ENCODE results near the gene MBP.

MBP gene

DNA sequence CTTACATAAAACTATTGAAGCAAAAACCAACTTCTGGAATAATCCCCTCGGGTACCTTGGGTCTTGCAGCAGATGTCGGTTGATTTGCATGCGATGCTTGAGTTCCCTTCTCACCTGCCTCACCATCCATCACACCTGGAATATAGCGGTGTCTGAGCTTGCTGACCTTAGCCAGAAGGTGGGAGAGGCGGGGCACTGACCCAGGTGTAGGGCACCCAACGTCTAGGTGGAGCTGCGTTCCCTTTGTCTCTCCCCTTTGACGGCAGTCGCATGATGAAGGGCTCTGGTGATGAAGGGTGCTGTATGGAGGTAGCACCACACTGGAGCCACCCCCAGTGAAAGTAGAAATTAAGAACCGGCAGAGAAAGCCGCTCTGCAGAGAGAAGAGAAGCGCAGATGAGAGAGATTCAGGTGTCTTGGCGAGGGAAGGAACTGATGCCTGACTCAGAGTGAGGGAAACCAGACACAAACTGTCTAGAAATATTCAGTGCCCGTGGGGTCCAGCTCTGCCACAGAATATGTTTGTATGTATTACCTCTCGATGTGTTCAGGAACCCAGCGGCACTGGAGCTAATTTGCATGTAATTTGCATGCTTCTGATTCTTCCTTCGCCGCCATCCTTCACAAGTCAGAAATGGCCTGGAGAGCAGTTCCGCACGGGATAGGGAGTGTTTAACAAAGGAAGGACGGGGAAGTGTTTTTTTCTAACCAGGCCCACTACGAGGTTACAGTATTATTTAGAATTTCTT lies 19.4 kb upstream of the MBP start:
- Histone ChIP-seq H3K36me3 (ENCODE audit: control insufficient read depth, insufficient read depth, low read length) (no peaks in the 10 kb centered on the region), H3K27ac (ENCODE audit: insufficient read depth, low read depth, low read length, poor library complexity, severe bottlenecking) (no peak overlapping the region), H3K9me3 (ENCODE audit: control insufficient read depth, low read length) (no peaks in the 10 kb centered on the region), H3K27me3 (ENCODE audit: control insufficient read depth, insufficient read depth, low read length, poor library complexity, severe bottlenecking) (no peaks in the 10 kb centered on the region), H3K4me1 (ENCODE audit: control insufficient read depth, insufficient read depth, low read length) (no peaks in the 10 kb centered on the region), H3K4me3 (ENCODE audit: insufficient read depth, low read depth, low read length) (no peak overlapping the region)
- WGBS, 2 experiments = 90 to 93% methylated on average over 21 of the region's 22 CpGs

GRCh38 chr18:77151033-77151771 lies 18.6 kb upstream of the MBP start:
- Histone ChIP-seq H3K4me3 (ENCODE audit: insufficient read depth, low read depth, low read length) (no peak overlapping the region), H3K9me3 (ENCODE audit: control insufficient read depth, low read length) (no peaks in the 10 kb centered on the region), H3K36me3 (ENCODE audit: control insufficient read depth, insufficient read depth, low read length) (no peaks in the 10 kb centered on the region), H3K27me3 (ENCODE audit: control insufficient read depth, insufficient read depth, low read length, poor library complexity, severe bottlenecking) (no peaks in the 10 kb centered on the region), H3K4me1 (ENCODE audit: control insufficient read depth, insufficient read depth, low read length) (no peaks in the 10 kb centered on the region), H3K27ac (ENCODE audit: insufficient read depth, low read depth, low read length, poor library complexity, severe bottlenecking) (no peak overlapping the region)
- 97 to 99% methylated on average over 8 of the region's 8 CpGs for WGBS, 2 experiments

- Histone ChIP-seq H3K27me3 (ENCODE audit: control insufficient read depth, insufficient read depth, low read length, poor library complexity, severe bottlenecking) (no peaks in the 10 kb centered on the region), H3K27ac (ENCODE audit: insufficient read depth, low read depth, low read length, poor library complexity, severe bottlenecking) (no peak overlapping the region), H3K9me3 (ENCODE audit: control insufficient read depth, low read length) (no peaks in the 10 kb centered on the region), H3K4me3 (ENCODE audit: insufficient read depth, low read depth, low read length) (no peak overlapping the region), H3K36me3 (ENCODE audit: control insufficient read depth, insufficient read depth, low read length) (no peaks in the 10 kb centered on the region), H3K4me1 (ENCODE audit: control insufficient read depth, insufficient read depth, low read length) (no peaks in the 10 kb centered on the region)
- 92 to 98% methylated on average over 4 of the region's 4 CpGs for WGBS, 2 experiments
These were observed 18.0 kb upstream of the MBP start for GRCh38 chr18:77150588-77150987.

DNA sequence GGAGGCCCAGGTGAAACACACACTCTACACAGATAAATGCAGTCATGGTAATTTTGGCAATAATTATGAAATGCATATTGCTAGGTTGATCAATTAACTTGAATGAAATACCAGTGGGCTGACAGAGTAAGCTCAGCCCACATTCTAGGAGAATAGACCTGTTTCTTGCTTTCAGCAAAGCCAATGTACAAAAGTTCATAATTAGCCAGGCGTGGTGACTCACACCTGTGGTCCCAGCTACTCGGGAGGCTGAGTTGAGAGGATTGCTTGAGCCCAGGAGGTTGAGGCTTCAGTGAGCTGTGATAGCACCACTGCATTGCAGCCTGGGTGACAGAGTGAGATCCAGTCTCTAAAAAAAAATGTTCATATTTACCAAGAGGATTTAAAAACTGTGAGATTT lies 15.7 kb upstream of the MBP start:
- Histone ChIP-seq H3K27me3 (ENCODE audit: control insufficient read depth, insufficient read depth, low read length, poor library complexity, severe bottlenecking) (no peaks in the 10 kb centered on the region), H3K4me3 (ENCODE audit: insufficient read depth, low read depth, low read length) (no peak overlapping the region), H3K4me1 (ENCODE audit: control insufficient read depth, insufficient read depth, low read length) (no peaks in the 10 kb centered on the region), H3K9me3 (ENCODE audit: control insufficient read depth, low read length) (no peaks in the 10 kb centered on the region), H3K27ac (ENCODE audit: insufficient read depth, low read depth, low read length, poor library complexity, severe bottlenecking) (no peak overlapping the region), H3K36me3 (ENCODE audit: control insufficient read depth, insufficient read depth, low read length) (no peaks in the 10 kb centered on the region)
- 69 to 73% methylated on average over 2 of the region's 2 CpGs for WGBS, 2 experiments

DNA sequence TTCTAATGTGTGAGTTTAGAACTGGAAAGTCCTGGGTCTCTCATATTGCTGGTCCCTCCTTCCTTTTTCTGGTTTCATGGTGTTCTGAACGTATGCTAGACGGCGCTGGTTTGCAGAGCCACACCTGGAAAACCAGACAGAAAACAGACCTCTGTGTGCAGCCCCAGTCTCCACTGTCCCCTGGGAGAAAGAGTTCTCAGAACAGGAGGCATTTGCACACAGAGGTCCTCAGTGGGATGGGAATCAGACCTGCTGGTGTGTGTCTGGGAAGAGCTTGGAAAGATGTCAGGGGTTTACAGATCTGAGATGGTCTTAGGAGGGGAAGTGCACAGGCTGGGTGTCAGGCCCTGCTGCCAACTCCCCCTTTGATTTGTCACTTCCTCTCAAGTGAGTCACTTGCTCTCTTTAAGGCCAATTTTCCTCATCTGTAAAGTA lies 14.9 kb upstream of the MBP start:
- 86 to 87% methylated on average over 3 of the region's 3 CpGs for WGBS, 2 experiments
- Histone ChIP-seq H3K27me3 (ENCODE audit: control insufficient read depth, insufficient read depth, low read length, poor library complexity, severe bottlenecking) (no peaks in the 10 kb centered on the region), H3K9me3 (ENCODE audit: control insufficient read depth, low read length) (no peaks in the 10 kb centered on the region), H3K36me3 (ENCODE audit: control insufficient read depth, insufficient read depth, low read length) (no peaks in the 10 kb centered on the region), H3K27ac (ENCODE audit: insufficient read depth, low read depth, low read length, poor library complexity, severe bottlenecking) (no peak overlapping the region), H3K4me1 (ENCODE audit: control insufficient read depth, insufficient read depth, low read length) (no peaks in the 10 kb centered on the region), H3K4me3 (ENCODE audit: insufficient read depth, low read depth, low read length) (no peak overlapping the region)

GRCh38 chr18:77146249-77147080 lies 13.9 kb upstream of the MBP start:
- H3K4me3 ChIP-seq (ENCODE audit: insufficient read depth, low read depth, low read length) = no peak overlapping the region
- H3K27ac ChIP-seq (ENCODE audit: insufficient read depth, low read depth, low read length, poor library complexity, severe bottlenecking) = no peak overlapping the region
- H3K4me1 ChIP-seq (ENCODE audit: control insufficient read depth, insufficient read depth, low read length) = no peaks in the 10 kb centered on the region
- H3K9me3 ChIP-seq (ENCODE audit: control insufficient read depth, low read length) = no peaks in the 10 kb centered on the region
- 83% methylated on average over 16 of the region's 16 CpGs for whole genome bisulfite sequencing, 2 experiments
- H3K36me3 ChIP-seq (ENCODE audit: control insufficient read depth, insufficient read depth, low read length) = no peaks in the 10 kb centered on the region
- no peaks in the 10 kb centered on the region for H3K27me3 ChIP-seq (ENCODE audit: control insufficient read depth, insufficient read depth, low read length, poor library complexity, severe bottlenecking)

GRCh38 chr18:77145364-77145901 lies 12.8 kb upstream of the MBP start:
- no peaks in the 10 kb centered on the region for H3K27me3 ChIP-seq (ENCODE audit: control insufficient read depth, insufficient read depth, low read length, poor library complexity, severe bottlenecking)
- no peak overlapping the region for H3K27ac ChIP-seq (ENCODE audit: insufficient read depth, low read depth, low read length, poor library complexity, severe bottlenecking)
- H3K36me3 ChIP-seq (ENCODE audit: control insufficient read depth, insufficient read depth, low read length) = no peaks in the 10 kb centered on the region
- no peaks in the 10 kb centered on the region for H3K4me1 ChIP-seq (ENCODE audit: control insufficient read depth, insufficient read depth, low read length)
- no peak overlapping the region for H3K4me3 ChIP-seq (ENCODE audit: insufficient read depth, low read depth, low read length)
- no peaks in the 10 kb centered on the region for H3K9me3 ChIP-seq (ENCODE audit: control insufficient read depth, low read length)
- WGBS, 2 experiments = 84 to 86% methylated on average over 11 of the region's 11 CpGs

DNA sequence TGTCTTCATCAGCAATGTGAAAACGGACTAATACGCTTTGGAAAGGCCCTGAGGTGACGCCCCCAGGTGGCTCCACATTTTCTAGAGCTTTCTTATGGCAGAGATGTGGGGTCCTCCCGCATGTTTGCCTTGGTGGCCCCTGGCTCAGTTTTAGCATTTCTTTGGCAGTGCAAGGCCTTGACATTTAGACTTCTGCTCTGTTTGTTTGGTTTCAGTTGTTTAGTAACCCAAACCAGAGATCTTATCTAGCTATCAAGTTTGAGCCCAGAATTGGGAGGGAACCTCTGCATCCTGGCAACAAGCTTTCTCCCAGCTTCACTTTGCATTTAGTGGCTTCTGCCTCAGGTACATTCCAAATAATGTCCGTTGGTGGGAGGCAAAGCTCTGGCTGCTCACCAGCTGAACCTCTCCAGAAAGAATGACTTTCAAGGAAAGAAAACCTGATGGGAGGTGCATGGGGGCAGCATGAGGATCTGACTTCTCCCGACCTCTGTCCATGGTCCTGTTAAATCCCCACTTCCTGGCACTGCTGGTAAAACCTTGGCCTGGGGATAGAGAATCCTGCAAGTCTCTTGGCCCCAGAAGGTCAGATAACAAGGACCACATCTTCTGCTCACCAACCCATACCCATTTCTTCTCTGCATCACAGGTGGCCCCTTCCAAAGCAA lies 12.0 kb upstream of the MBP start:
- Histone ChIP-seq H3K27me3 (ENCODE audit: control insufficient read depth, insufficient read depth, low read length, poor library complexity, severe bottlenecking) (no peaks in the 10 kb centered on the region), H3K36me3 (ENCODE audit: control insufficient read depth, insufficient read depth, low read length) (no peaks in the 10 kb centered on the region), H3K27ac (ENCODE audit: insufficient read depth, low read depth, low read length, poor library complexity, severe bottlenecking) (no peak overlapping the region), H3K4me1 (ENCODE audit: control insufficient read depth, insufficient read depth, low read length) (no peaks in the 10 kb centered on the region), H3K9me3 (ENCODE audit: control insufficient read depth, low read length) (no peaks in the 10 kb centered on the region), H3K4me3 (ENCODE audit: insufficient read depth, low read depth, low read length) (no peak overlapping the region)
- 81 to 82% methylated on average over 6 of the region's 6 CpGs for WGBS, 2 experiments

GRCh38 chr18:77144046-77144445 lies 11.5 kb upstream of the MBP start:
- WGBS, 2 experiments = 93 to 95% methylated on average over 2 of the region's 2 CpGs
- no peak overlapping the region for H3K27ac ChIP-seq (ENCODE audit: insufficient read depth, low read depth, low read length, poor library complexity, severe bottlenecking)
- H3K4me3 ChIP-seq (ENCODE audit: insufficient read depth, low read depth, low read length) = no peak overlapping the region
- no peaks in the 10 kb centered on the region for H3K36me3 ChIP-seq (ENCODE audit: control insufficient read depth, insufficient read depth, low read length)
- H3K27me3 ChIP-seq (ENCODE audit: control insufficient read depth, insufficient read depth, low read length, poor library complexity, severe bottlenecking) = no peaks in the 10 kb centered on the region
- H3K9me3 ChIP-seq (ENCODE audit: control insufficient read depth, low read length) = no peaks in the 10 kb centered on the region
- no peaks in the 10 kb centered on the region for H3K4me1 ChIP-seq (ENCODE audit: control insufficient read depth, insufficient read depth, low read length)
